A673 (cell line): ENCODE results near the gene SUPT4H1.

Experiments used
- CTCF ChIP-seq: fragments of 300-800, 200-600 bp; sonication (generic); conservative IDR thresholded peaks from 2 replicates; pipeline ENCODE4 v1.5.1; 2017; ENCODE audit warnings: low read depth, mild to moderate bottlenecking, antibody characterized with exemption, low read length, moderate library complexity, mixed read lengths
- EZH2 ChIP-seq: fragments of 200-600 bp; sonication (generic); IDR thresholded peaks from 2 replicates; pipeline ENCODE4 v1.6.1; 2017; ENCODE audit warnings: borderline replicate concordance, low read depth, mild to moderate bottlenecking, mixed read lengths, antibody characterized with exemption, low read length; ENCODE audit not compliant: poor library complexity, severe bottlenecking

- TF ChIP-seq CTCF (no peak), EZH2 (no peak)
These were observed 42.7 kb upstream of the SUPT4H1 start for GRCh38 chr17:58394534-58395223.
